ENCODE data around the gene HIVEP3. TPM values are rescaled to one million over a fixed set of nuclear protein-coding genes. Genes with fewer than 3 reads are reported as not detected.

HIVEP3 gene
- total RNA-seq, 2 experiments from 2014 or later = 19.4 to 21.3 TPM

GRCh38 chr1:41484402-41485241, 434.1 kb downstream of the HIVEP3 start, which contains the start of gene EDN2:
TSS of gene EDN2 (minus strand) at chr1:41484683. CDS start at chr1:41484601, 82 bp downstream.
- no peaks in the 10 kb centered on the region for H3K36me3 Mint-ChIP-seq
- H3K4me3 Mint-ChIP-seq = no peak within 1 kb of the TSS
- no peaks in the 10 kb centered on the region for H3K9me3 Mint-ChIP-seq
- no peak within 1 kb of the TSS for H3K27ac Mint-ChIP-seq
- no peak for DNase-seq
- H3K27me3 Mint-ChIP-seq = peaks cover 26% of the 10 kb centered on the region
- peaks cover 6% of the 10 kb centered on the region for H3K4me1 Mint-ChIP-seq

GRCh38 chr1:41483960-41484401, 434.7 kb downstream of the HIVEP3 start:
- no peak for DNase-seq
- H3K4me3 Mint-ChIP-seq = no peak overlapping the region
- H3K27me3 Mint-ChIP-seq = peaks cover 22% of the 10 kb centered on the region
- H3K27ac Mint-ChIP-seq = no peak overlapping the region
- H3K9me3 Mint-ChIP-seq = no peaks in the 10 kb centered on the region
- H3K4me1 Mint-ChIP-seq = peaks cover 6% of the 10 kb centered on the region
- no peaks in the 10 kb centered on the region for H3K36me3 Mint-ChIP-seq

DNA sequence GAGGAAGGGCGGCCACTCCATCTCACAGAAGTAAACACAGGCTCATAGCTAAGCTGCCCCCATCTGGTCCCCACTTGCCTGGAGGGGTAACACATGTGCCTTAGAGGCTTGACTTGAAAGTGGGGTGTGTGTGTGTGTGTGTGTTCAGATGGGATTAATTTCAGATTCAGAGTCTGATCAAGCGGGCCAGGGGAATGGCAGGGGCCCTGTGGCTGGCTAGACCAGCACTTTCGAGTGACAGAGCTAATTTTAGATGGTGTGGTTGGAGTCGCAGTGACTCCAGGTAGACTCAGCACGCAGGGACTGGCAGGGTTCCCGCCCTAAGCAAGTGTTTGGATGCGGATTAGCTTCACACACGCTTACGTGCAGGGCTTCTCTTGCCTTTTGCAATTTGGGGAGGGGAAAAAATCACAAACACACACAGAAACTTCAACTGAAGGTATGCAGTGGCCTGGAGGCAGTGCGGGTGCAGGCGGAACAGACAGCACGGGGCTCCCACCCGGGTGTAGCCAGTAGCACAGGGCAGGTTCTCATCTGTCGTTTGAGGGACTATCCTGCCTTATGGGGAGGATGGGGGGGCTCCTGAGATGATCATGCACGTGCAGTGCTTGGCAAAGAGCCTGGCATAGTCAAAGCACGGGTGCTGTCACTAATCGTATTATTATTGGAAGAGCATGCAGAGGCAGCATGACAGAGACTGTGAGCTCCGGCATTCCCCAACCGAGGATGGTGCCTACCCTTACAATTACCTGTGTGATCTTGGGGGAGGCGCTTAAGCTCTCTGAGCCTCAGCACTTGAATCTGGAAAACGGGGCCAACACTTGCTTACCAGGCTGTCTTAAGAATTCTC, 435.5 kb downstream of the HIVEP3 start:
- no peak overlapping the region for H3K4me3 Mint-ChIP-seq

GRCh38 chr1:41482001-41482765, 436.5 kb downstream of the HIVEP3 start:
- peaks cover 14% of the 10 kb centered on the region for H3K27me3 Mint-ChIP-seq
- H3K4me1 Mint-ChIP-seq = peaks cover 6% of the 10 kb centered on the region
- H3K9me3 Mint-ChIP-seq = no peaks in the 10 kb centered on the region
- no peak overlapping the region for H3K4me3 Mint-ChIP-seq
- no peak for DNase-seq
- no peaks in the 10 kb centered on the region for H3K36me3 Mint-ChIP-seq
- no peak overlapping the region for H3K27ac Mint-ChIP-seq

More for the DNA sequence above, 435.5 kb downstream of the HIVEP3 start:
- H3K27me3 Mint-ChIP-seq = peaks cover 22% of the 10 kb centered on the region
- no peak for DNase-seq
- H3K27ac Mint-ChIP-seq = no peak overlapping the region
- H3K9me3 Mint-ChIP-seq = no peaks in the 10 kb centered on the region
- no peaks in the 10 kb centered on the region for H3K36me3 Mint-ChIP-seq
- peaks cover 6% of the 10 kb centered on the region for H3K4me1 Mint-ChIP-seq

GRCh38 chr1:41481109-41481775, 437.5 kb downstream of the HIVEP3 start:
- Mint-ChIP-seq H3K4me3 (no peak overlapping the region), H3K36me3 (no peaks in the 10 kb centered on the region), H3K27ac (no peak overlapping the region)

DNA sequence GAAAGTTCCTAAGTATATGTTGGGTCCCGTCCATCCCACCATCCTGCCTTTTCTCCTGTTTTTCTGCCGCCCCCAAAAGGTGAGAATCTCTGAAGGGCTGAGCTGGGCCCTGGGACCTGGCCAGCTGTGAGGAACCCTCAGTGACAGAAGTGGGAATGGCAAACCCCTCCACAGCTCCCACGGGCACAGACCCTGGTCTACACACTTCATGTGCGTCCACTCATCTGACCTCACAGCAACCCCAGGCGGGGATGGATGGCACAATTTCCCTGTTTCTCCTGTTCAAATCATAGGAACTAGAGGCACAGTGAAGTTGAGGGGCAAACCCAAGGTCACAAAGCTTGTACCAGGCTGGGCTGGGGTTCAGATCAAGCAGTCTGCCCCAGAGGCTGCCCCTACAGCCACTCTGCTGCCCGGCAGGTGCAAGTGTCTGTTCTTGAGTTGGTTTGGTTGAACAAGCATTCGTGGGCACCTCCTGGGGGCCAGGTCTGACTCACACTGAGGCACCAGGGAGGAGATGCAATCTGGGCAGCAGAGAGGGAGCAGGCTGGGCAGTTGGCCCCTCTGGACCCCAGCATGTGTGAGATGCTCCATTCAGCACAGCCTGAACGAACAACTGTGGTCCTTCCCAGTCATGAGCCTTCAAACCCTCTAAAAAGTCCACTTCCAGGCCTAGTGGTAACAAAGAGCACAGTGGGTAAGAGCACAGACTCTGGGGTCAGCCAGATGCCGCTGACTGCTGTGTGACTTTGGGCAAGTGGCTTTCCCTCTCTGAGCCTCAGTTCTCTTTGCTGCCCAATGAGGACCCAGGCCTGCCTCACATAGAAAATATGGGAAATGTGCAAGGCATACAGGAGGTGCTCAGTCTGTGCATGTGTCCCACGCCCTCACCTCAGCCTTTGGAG, 438.3 kb downstream of the HIVEP3 start:
- no peak for DNase-seq
- H3K9me3 Mint-ChIP-seq = no peaks in the 10 kb centered on the region
- no peaks in the 10 kb centered on the region for H3K4me1 Mint-ChIP-seq
- no peaks in the 10 kb centered on the region for H3K27me3 Mint-ChIP-seq
- no peak overlapping the region for H3K27ac Mint-ChIP-seq
- H3K36me3 Mint-ChIP-seq = no peaks in the 10 kb centered on the region
- H3K4me3 Mint-ChIP-seq = no peak overlapping the region

More at GRCh38 chr1:41481109-41481775, 437.5 kb downstream of the HIVEP3 start:
- peaks cover 5% of the 10 kb centered on the region for H3K27me3 Mint-ChIP-seq
- H3K4me1 Mint-ChIP-seq = peaks cover 1% of the 10 kb centered on the region
- H3K9me3 Mint-ChIP-seq = no peaks in the 10 kb centered on the region
- no peak for DNase-seq

DNA sequence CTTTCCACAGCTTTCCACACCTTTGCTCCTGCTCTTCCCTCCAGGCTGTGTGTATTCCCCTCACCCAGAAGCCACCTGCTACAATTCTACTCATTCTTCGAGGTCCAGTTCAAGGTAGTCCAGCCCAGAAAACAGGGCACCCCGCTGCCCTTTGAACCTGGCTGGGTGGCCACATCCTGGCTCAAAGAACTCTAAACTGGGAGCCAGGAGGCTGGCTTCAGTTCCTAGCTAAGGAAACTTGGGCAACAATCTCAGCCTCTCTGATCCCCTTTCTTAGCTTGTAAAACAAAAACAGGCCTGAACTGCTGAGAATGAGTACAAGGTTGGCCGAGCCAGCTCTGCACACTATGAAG, 438.9 kb downstream of the HIVEP3 start:
- H3K27ac Mint-ChIP-seq = no peak overlapping the region
- H3K4me3 Mint-ChIP-seq = no peak overlapping the region
- H3K27me3 Mint-ChIP-seq = no peaks in the 10 kb centered on the region
- H3K4me1 Mint-ChIP-seq = no peaks in the 10 kb centered on the region
- no peaks in the 10 kb centered on the region for H3K9me3 Mint-ChIP-seq
- no peaks in the 10 kb centered on the region for H3K36me3 Mint-ChIP-seq
- DNase-seq = no peak

- no peak for DNase-seq
- H3K36me3 Mint-ChIP-seq = no peaks in the 10 kb centered on the region
- no peaks in the 10 kb centered on the region for H3K4me1 Mint-ChIP-seq
- H3K27ac Mint-ChIP-seq = no peak overlapping the region
- H3K4me3 Mint-ChIP-seq = no peak overlapping the region
- no peaks in the 10 kb centered on the region for H3K27me3 Mint-ChIP-seq
- H3K9me3 Mint-ChIP-seq = no peaks in the 10 kb centered on the region
Observed at GRCh38 chr1:41479000-41479807, 439.5 kb downstream of the HIVEP3 start.

- Mint-ChIP-seq H3K27ac (no peak overlapping the region), H3K4me3 (no peak overlapping the region), H3K4me1 (no peaks in the 10 kb centered on the region), H3K9me3 (no peaks in the 10 kb centered on the region), H3K36me3 (no peaks in the 10 kb centered on the region), H3K27me3 (no peaks in the 10 kb centered on the region)
- DNase-seq = no peak
Observed at GRCh38 chr1:41478118-41478748, 440.5 kb downstream of the HIVEP3 start.

DNA sequence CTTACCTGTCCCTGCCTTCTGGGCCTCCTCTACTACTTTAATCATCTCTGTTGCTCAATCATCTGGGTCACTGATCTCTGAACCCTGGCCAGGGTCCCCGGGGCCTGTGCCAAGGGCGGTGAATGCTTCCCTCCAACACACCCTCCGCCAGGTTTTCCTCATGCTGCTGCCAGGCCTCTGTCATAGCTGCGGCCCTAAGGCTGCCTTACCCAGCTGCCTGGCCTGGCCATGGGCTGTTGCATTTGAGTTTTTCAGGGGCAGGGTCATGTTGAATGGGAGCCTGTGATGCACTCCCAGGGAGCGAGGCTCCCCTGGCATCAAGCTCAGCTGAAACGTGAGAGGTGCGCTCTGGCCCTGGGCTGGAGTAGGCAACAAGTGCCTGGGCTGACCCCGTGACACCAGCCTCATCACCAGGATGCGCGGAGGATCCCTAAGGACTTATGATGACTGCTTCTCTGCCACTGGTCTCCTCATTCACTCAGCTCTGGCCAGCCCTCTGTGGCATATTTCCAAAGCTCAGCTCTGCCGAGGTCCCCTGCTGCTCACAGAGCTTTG, 441.8 kb downstream of the HIVEP3 start:
- H3K27me3 Mint-ChIP-seq = no peaks in the 10 kb centered on the region
- no peaks in the 10 kb centered on the region for H3K36me3 Mint-ChIP-seq
- H3K27ac Mint-ChIP-seq = no peak overlapping the region
- H3K9me3 Mint-ChIP-seq = no peaks in the 10 kb centered on the region
- DNase-seq = no peak
- no peak overlapping the region for H3K4me3 Mint-ChIP-seq
- no peaks in the 10 kb centered on the region for H3K4me1 Mint-ChIP-seq

DNA sequence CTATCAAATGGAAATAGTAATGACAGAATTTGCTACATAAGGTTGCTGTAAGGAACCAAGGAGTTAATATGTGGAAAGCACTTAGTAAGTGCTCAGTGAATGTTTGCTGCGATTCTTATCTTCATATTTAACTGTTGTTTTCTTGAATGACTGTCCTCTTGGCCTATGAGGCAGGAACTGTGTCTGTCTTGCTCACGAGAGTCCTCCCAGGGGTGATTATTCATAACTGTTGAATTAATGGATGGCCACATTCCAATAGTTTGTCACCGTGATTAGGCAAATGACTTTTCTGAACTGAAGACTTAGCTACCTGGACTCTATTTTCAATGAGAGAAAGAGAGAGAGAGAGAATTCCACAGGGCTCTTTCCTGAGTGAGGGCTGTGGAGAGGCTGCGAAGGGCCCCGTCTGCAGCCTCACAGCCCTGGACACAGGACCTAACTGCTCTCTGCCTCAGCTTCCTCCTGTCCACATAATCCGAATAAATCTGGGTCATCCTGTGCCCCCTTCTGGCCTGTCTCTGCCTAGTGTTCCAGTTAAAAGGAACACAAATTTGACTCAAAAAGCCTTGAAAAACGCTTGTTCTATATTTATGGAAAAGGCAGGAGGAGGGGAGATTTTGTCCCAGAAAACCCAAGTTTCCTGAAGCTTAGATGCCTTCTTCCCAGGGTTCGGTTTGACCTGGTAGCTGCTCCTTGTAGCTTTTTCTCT, 442.7 kb downstream of the HIVEP3 start:
- no peak overlapping the region for H3K4me3 Mint-ChIP-seq
- H3K27ac Mint-ChIP-seq = no peak overlapping the region
- no peaks in the 10 kb centered on the region for H3K36me3 Mint-ChIP-seq
- H3K4me1 Mint-ChIP-seq = no peaks in the 10 kb centered on the region
- DNase-seq = no peak
- no peaks in the 10 kb centered on the region for H3K27me3 Mint-ChIP-seq
- H3K9me3 Mint-ChIP-seq = no peaks in the 10 kb centered on the region

DNA sequence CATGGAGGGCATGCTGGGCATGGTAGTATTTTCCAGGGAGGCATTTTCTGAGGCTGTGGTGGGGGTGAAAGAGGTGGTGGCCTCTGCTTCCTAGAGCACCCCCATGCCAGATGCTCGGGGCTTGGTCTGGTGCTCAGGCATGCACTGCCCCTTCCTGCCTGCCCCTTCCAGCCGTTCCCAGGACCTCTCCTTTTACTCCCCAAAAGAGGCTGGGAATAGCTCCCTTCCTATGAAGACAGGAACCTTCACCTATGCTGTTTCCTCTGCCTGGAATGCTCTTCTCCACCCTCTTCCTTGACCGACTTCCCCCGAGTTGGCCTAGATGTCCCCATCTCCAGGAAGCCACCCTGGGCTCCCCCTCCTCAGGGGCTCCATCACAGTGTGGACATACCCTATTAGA, 443.4 kb downstream of the HIVEP3 start:
- Mint-ChIP-seq H3K9me3 (no peaks in the 10 kb centered on the region), H3K4me1 (no peaks in the 10 kb centered on the region), H3K4me3 (no peak overlapping the region), H3K27ac (no peak overlapping the region), H3K27me3 (no peaks in the 10 kb centered on the region), H3K36me3 (no peaks in the 10 kb centered on the region)
- no peak for DNase-seq
